Gastrocnemius medialis (tissue), 4 donors: ENCODE results near the gene MINDY4B.

ENCODE experiments used
- POLR2A ChIP-seq, 2 donors: fragments of 450-650 bp; IDR thresholded peaks; one replicate each; pipeline ENCODE4 v1.6.1; 2017; ENCODE audit warnings: antibody characterized with exemption in 2 of 2, mild to moderate bottlenecking in 2 of 2, moderate library complexity in 2 of 2
- TF ChIP-seq, protein P1 (sequence below), 5 experiments: fragments of 450-650 bp in 3 of 5; fragments of 200-600 bp in 2 of 5; sonication (generic) in 2 of 5; IDR thresholded peaks in 4 of 5; conservative IDR thresholded peaks in 1 of 5; 1 replicate in 4 of 5; 2 replicates in 1 of 5; pipeline ENCODE4 v1.5.1; 2016 to 2019; ENCODE audit warnings: antibody characterized with exemption in 5 of 5, mild to moderate bottlenecking in 3 of 5, moderate library complexity in 3 of 5

DNA sequence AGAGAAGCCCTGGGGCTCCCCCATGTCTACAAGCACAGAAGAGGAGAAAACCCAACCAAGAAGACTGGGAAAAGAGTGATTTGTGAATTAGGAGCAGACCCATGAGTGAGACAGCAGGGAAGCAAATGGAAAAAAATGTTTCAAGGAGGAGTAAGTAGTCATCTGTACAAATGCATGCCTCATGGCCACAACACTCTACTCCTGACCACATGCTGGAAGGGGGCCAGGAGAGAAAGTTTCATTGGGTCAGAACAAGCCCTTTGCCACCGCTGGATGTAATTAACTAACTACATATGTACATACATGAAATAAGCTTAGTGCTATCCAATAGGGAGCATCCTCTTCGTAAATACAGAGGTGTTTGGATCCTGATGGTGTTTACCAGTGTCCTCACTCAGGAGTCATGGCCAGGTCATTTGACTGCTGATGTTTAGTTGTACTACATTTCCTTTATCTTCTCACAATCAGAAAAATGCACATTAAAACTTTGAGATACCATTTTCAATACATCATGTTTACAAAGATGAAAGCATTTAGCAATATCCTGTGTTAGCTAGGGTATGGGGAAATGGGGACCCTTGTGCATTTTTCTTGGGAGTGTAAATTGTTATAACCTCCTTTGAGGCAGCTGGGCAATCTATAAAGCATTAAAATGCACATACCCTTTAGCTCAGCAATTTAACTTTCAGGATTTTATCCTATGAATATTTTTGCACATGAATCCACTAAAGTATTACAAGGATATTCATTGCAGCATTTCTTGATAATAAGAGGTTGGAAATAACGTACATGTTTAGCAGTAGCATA lies 40.2 kb upstream of the MINDY4B start:
- TF ChIP-seq, protein P1, sequence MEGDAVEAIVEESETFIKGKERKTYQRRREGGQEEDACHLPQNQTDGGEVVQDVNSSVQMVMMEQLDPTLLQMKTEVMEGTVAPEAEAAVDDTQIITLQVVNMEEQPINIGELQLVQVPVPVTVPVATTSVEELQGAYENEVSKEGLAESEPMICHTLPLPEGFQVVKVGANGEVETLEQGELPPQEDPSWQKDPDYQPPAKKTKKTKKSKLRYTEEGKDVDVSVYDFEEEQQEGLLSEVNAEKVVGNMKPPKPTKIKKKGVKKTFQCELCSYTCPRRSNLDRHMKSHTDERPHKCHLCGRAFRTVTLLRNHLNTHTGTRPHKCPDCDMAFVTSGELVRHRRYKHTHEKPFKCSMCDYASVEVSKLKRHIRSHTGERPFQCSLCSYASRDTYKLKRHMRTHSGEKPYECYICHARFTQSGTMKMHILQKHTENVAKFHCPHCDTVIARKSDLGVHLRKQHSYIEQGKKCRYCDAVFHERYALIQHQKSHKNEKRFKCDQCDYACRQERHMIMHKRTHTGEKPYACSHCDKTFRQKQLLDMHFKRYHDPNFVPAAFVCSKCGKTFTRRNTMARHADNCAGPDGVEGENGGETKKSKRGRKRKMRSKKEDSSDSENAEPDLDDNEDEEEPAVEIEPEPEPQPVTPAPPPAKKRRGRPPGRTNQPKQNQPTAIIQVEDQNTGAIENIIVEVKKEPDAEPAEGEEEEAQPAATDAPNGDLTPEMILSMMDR (IDR thresholded peaks at IDR 0.05 in 4 of 5, conservative IDR thresholded peaks at IDR 0.05 in 1 of 5) = no peak
- TF ChIP-seq POLR2A (IDR thresholded peaks at IDR 0.05) = no peak
